ENCODE measurements around the gene ANKH.

- TF ChIP-seq EZH2 (IDR thresholded peaks at IDR 0.05) (no peak), POLR2AphosphoS5 (IDR thresholded peaks at IDR 0.05; ENCODE audit: borderline replicate concordance, low read depth, low read length) (no peak), FOXP2 (optimal IDR thresholded peaks at IDR 0.05; ENCODE audit: control extremely low read depth, extremely low read length, insufficient read depth) (no peak)
These were observed 206.3 kb downstream of the ANKH start for GRCh38 chr5:14665101-14665822.

Data from SK-N-MC (cell line).